Activated CD8-positive, alpha-beta memory T cell treated with anti-CD3 and anti-CD28 coated beads, Interleukin-2, amount 10 ng/mL, durations not matched to agents 7 days and 5 days (primary cell): Measurements from ENCODE around the gene MMP17. TPM values are rescaled to one million over a fixed set of nuclear protein-coding genes. Genes with fewer than 3 reads are reported as not detected.

Experiments used
- ATAC-seq: fragments of 150-1000 bp; cut with Tn5 transposase; one replicate; pipeline ENCODE4 v1.10.0; 2021; ENCODE audit warnings: moderate library complexity
- CTCF ChIA-PET: fragments of 350-600 bp; sonication (Branson Sonifier 250); formaldehyde crosslinking; loops from one replicate; lab custom pipeline; 2021; ENCODE audit warnings: antibody characterized with exemption; lab: Charles Lee
- DNase-seq: peaks from one replicate; pipeline ENCODE4 v3.0.0-alpha.2; 2020
- H3K27ac Mint-ChIP-seq: one replicate; pipeline ENCODE4 v1.8.0; 2021; ENCODE audit warnings: mild to moderate bottlenecking, mixed read lengths
- H3K27me3 Mint-ChIP-seq: one replicate; pipeline ENCODE4 v1.8.0; 2021; ENCODE audit warnings: mixed read lengths
- H3K36me3 Mint-ChIP-seq: one replicate; pipeline ENCODE4 v1.8.0; 2021; ENCODE audit warnings: mild to moderate bottlenecking, mixed read lengths
- H3K4me1 Mint-ChIP-seq: one replicate; pipeline ENCODE4 v1.8.0; 2021; ENCODE audit warnings: mixed read lengths
- H3K4me3 Mint-ChIP-seq: one replicate; pipeline ENCODE4 v1.8.0; 2021; ENCODE audit warnings: mild to moderate bottlenecking, moderate library complexity, mixed read lengths
- H3K9me3 Mint-ChIP-seq: one replicate; pipeline ENCODE4 v1.8.0; 2022; ENCODE audit warnings: low read depth, mixed read lengths
- total RNA-seq, 2 experiments: library from RNA; stranded (reverse); gene quantifications; one replicate each; pipeline ENCODE4 v1.2.3, GENCODE V29; 2021

Gene MMP17
- total RNA-seq, 2 experiments from 2014 or later, result not detected

DNA sequence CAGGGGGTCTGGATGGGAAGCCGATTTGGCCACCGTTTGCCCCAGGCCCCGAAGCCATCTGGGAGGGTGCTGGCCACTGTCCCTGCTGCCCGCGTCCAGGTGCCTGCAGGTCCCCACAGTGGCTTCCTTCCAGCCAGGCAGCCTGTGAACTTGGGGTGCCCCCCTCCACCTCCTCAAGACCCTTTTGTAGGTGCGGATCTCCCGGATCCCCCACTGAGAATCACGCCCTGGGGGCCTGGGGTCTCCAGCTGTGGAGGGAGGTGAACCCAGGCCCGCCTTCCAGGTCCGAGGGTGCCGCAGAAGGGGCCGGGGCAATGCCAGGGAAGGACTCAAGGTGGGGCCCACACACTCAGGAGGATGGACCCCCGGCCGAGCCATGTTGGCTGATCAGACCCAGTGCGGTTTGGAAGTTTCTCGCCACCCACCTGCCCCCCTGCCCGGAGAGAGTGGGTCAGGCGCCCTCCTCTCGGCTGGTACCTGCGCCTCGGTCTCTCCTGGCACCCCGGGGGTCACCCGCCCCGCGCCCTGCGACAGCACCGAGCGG lies 1.7 kb downstream of the MMP17 start:
- H3K4me3 Mint-ChIP-seq, result no peak overlapping the region
- H3K27me3 Mint-ChIP-seq, result peaks cover 55% of the 10 kb centered on the region
- DNase-seq (no peak), ATAC-seq (no peak)
- no peaks in the 10 kb centered on the region for H3K36me3 Mint-ChIP-seq
- CTCF ChIA-PET, result interaction anchor here (0.8 to 1.5 kb wide), 3 partner anchors 9 to 1003 kb away, joined by 3 to 9 read pairs (median 4); no protein-coding TSS in a partner anchor
- H3K27ac Mint-ChIP-seq, result no peak overlapping the region
- H3K9me3 Mint-ChIP-seq, result no peaks in the 10 kb centered on the region
- peaks cover 7% of the 10 kb centered on the region for H3K4me1 Mint-ChIP-seq

DNA sequence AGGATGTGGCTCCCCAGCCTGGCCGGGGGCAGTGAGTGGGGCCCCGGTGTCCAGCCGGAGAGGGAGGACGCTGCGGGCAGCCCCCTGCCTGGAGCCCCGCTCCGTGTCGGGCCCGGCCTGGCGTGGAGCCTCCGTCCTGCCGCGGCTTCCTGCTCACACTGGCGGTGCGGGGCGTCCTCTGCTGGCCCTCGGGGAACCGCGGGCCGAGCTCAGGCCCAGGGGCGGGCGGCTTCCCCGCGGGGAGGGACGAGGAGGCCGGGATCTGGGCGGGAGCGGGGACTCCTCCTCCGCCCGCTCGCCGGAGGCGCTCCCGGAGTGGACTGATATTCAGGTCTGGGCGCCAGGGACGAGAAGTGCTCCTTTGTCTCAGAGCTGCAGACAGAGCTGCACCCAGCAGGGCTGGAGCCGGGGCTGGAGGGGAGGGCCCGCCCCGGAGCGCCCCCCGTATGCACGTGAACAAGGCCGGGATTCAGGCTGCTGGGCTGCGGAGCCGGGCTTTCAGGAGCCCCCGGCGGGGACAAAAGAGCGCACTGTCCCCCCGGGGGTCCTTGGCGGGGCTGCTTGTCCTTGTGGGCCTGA lies 2.2 kb downstream of the MMP17 start:
- Mint-ChIP-seq H3K36me3 (no peaks in the 10 kb centered on the region), H3K4me3 (no peak overlapping the region), H3K27ac (no peak overlapping the region), H3K27me3 (peaks cover 54% of the 10 kb centered on the region), H3K9me3 (no peaks in the 10 kb centered on the region), H3K4me1 (peaks cover 7% of the 10 kb centered on the region)
- CTCF ChIA-PET, result interaction anchor here (0.8 to 1.5 kb wide), 6 partner anchors 8 to 1003 kb away, joined by 3 to 9 read pairs (median 4); no protein-coding TSS in a partner anchor
- ATAC-seq (peak; percentile 52), DNase-seq (no peak)

GRCh38 chr12:131830914-131831571 lies 2.9 kb downstream of the MMP17 start:
- Mint-ChIP-seq H3K4me3 (no peak overlapping the region), H3K9me3 (no peaks in the 10 kb centered on the region), H3K4me1 (peaks cover 7% of the 10 kb centered on the region), H3K27me3 (peaks cover 47% of the 10 kb centered on the region), H3K27ac (no peak overlapping the region), H3K36me3 (no peaks in the 10 kb centered on the region)
- no peak for ATAC-seq
- CTCF ChIA-PET, result interaction anchor here (0.8 to 1.5 kb wide), 5 partner anchors 8 to 727 kb away, joined by 3 to 9 read pairs (median 3); no protein-coding TSS in a partner anchor
- no peak for DNase-seq

DNA sequence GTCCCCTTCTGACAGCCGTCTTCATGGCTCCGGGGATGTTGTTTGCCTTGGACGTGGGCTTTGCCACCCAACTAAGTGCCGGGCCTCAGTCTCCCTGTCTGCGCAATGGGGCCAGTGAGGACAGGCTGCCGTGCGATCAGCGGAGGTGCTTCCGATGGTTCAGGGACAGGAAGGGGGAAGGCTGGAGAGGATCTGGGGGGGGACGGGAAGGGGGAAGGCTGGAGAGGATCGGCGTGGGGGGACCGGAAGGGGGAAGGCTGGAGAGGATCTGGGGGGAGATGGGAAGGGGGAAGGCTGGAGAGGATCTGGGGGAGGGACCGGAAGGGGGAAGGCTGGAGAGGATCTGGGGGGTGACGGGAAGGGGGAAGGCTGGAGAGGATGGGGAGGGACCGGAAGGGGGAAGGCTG lies 3.4 kb downstream of the MMP17 start:
- Mint-ChIP-seq H3K36me3 (no peaks in the 10 kb centered on the region), H3K9me3 (no peaks in the 10 kb centered on the region), H3K27ac (no peak overlapping the region), H3K27me3 (peaks cover 41% of the 10 kb centered on the region), H3K4me1 (peaks cover 7% of the 10 kb centered on the region), H3K4me3 (no peak overlapping the region)
- no peak for DNase-seq
- ATAC-seq, result no peak
- CTCF ChIA-PET, result interaction anchor here (1.5 kb wide), 1 partner anchor 725 kb away, joined by 4 read pairs; no protein-coding TSS in a partner anchor

- Mint-ChIP-seq H3K4me1 (peaks cover 7% of the 10 kb centered on the region), H3K9me3 (no peaks in the 10 kb centered on the region), H3K27me3 (peaks cover 35% of the 10 kb centered on the region), H3K4me3 (no peak overlapping the region), H3K27ac (no peak overlapping the region), H3K36me3 (no peaks in the 10 kb centered on the region)
- CTCF ChIA-PET, result no interaction called here
- no peak for DNase-seq
- no peak for ATAC-seq
Observed at GRCh38 chr12:131832321-131833231, 4.4 kb downstream of the MMP17 start.

- DNase-seq (no peak), ATAC-seq (no peak)
- Mint-ChIP-seq H3K27ac (no peak overlapping the region), H3K4me1 (peaks cover 7% of the 10 kb centered on the region), H3K27me3 (peaks cover 33% of the 10 kb centered on the region), H3K36me3 (no peaks in the 10 kb centered on the region), H3K4me3 (no peak overlapping the region), H3K9me3 (no peaks in the 10 kb centered on the region)
- CTCF ChIA-PET, result no interaction called here
Observed at GRCh38 chr12:131833288-131833895, 5.2 kb downstream of the MMP17 start.

DNA sequence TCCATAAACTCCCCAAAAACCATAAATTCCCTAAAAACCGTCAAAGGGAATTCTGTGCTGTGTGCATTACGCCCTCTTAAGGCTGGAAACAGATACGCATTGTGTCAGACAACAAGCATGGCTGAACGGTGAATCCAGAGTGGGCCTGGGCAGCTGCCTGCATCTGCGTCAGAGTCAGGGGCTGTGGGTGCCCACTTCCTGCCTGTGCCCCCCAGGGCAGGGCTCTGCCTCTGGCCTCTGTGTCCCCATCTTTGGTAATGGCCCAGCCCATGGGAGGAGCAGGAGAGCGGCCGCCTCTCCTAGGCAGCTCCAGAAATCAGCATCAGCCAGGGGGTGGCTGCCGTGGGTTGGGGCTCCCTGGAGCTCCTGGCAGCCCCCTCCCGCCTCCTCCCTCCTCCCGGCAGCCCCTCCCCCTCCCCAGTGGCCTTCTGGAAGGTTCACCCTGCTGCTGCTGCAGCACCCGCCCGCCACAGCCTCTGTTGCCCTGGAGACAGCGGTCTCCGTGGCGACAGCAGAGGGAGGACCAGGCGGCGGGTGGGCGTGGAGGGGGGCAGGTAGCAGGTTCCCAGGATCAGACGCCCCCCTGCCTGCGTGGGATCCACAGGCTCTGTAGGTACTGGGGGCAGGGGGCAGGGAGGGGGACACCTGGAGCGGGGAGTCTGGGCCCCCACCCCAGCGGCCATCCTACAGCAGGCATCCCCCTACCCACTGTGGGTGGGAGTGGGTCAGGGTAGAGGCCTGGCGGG lies 5.9 kb downstream of the MMP17 start:
- CTCF ChIA-PET, result no interaction called here
- H3K9me3 Mint-ChIP-seq, result no peaks in the 10 kb centered on the region
- H3K27me3 Mint-ChIP-seq, result peaks cover 32% of the 10 kb centered on the region
- no peak overlapping the region for H3K27ac Mint-ChIP-seq
- no peak overlapping the region for H3K4me3 Mint-ChIP-seq
- ATAC-seq (no peak), DNase-seq (no peak)
- no peaks in the 10 kb centered on the region for H3K36me3 Mint-ChIP-seq
- peaks cover 7% of the 10 kb centered on the region for H3K4me1 Mint-ChIP-seq

- no peak overlapping the region for H3K4me3 Mint-ChIP-seq
- no peaks in the 10 kb centered on the region for H3K36me3 Mint-ChIP-seq
- no peak for ATAC-seq
- no peak overlapping the region for H3K27ac Mint-ChIP-seq
- H3K27me3 Mint-ChIP-seq, result peaks cover 23% of the 10 kb centered on the region
- DNase-seq, result no peak
- H3K4me1 Mint-ChIP-seq, result peaks cover 4% of the 10 kb centered on the region
- H3K9me3 Mint-ChIP-seq, result no peaks in the 10 kb centered on the region
- CTCF ChIA-PET, result interaction anchor here (1.3 kb wide), 1 partner anchor 145 kb away, joined by 3 read pairs; no protein-coding TSS in a partner anchor
Observed at GRCh38 chr12:131834798-131835615, 6.8 kb downstream of the MMP17 start.

GRCh38 chr12:131835616-131836171 lies 7.5 kb downstream of the MMP17 start:
- peaks cover 4% of the 10 kb centered on the region for H3K4me1 Mint-ChIP-seq
- H3K27me3 Mint-ChIP-seq, result peaks cover 21% of the 10 kb centered on the region
- H3K27ac Mint-ChIP-seq, result no peak overlapping the region
- H3K4me3 Mint-ChIP-seq, result no peak overlapping the region
- ATAC-seq, result no peak
- H3K36me3 Mint-ChIP-seq, result no peaks in the 10 kb centered on the region
- CTCF ChIA-PET, result interaction anchor here (0.7 to 1.4 kb wide), 5 partner anchors 24 to 737 kb away, joined by 3 to 4 read pairs (median 3); partner anchors contain the start of gene EP400
- H3K9me3 Mint-ChIP-seq, result no peaks in the 10 kb centered on the region
- DNase-seq, result no peak

GRCh38 chr12:131836193-131836592 lies 8.0 kb downstream of the MMP17 start:
- no peaks in the 10 kb centered on the region for H3K9me3 Mint-ChIP-seq
- peaks cover 16% of the 10 kb centered on the region for H3K27me3 Mint-ChIP-seq
- CTCF ChIA-PET, result interaction anchor here (0.7 to 1.4 kb wide), 5 partner anchors 25 to 737 kb away, joined by 3 to 4 read pairs (median 3); partner anchors contain the start of gene EP400
- no peak overlapping the region for H3K27ac Mint-ChIP-seq
- no peak for DNase-seq
- no peak for ATAC-seq
- no peak overlapping the region for H3K4me3 Mint-ChIP-seq
- no peaks in the 10 kb centered on the region for H3K36me3 Mint-ChIP-seq
- H3K4me1 Mint-ChIP-seq, result no peaks in the 10 kb centered on the region

GRCh38 chr12:131836714-131837397 lies 8.7 kb downstream of the MMP17 start:
- Mint-ChIP-seq H3K27ac (no peak overlapping the region), H3K4me1 (no peaks in the 10 kb centered on the region), H3K4me3 (no peak overlapping the region), H3K9me3 (no peaks in the 10 kb centered on the region), H3K36me3 (no peaks in the 10 kb centered on the region), H3K27me3 (peaks cover 12% of the 10 kb centered on the region)
- CTCF ChIA-PET, result interaction anchor here (0.8 to 1.4 kb wide), 3 partner anchors 25 to 113 kb away, joined by 3 to 4 read pairs (median 3); partner anchors contain the start of gene EP400
- DNase-seq, result no peak
- no peak for ATAC-seq
